RWPE1 (cell line): ENCODE data around the gene ABCC4.

Source experiments
- CTCF ChIA-PET: fragments of 350-600 bp; sonication (Branson Sonifier 250); formaldehyde crosslinking; extraction: SDS; loops from one replicate; lab custom pipeline; 2021; lab: Yijun Ruan, JAX
- POLR2A ChIA-PET: fragments of 400-600 bp; formaldehyde crosslinking; extraction: SDS; loops from one replicate; lab custom pipeline; 2020; ENCODE audit warnings: antibody characterized with exemption; ENCODE audit not compliant: low non-redundant PET; lab: Yijun Ruan, JAX
- DNase-seq: peaks from one replicate; pipeline ENCODE4 v3.0.0; 2012; ENCODE audit warnings: low spot score
- H3K27ac ChIP-seq: fragments of 450-650 bp; 2 replicates; pipeline ENCODE4 v1.5.1; 2017
- CTCF ChIP-seq: fragments of 450-650 bp; conservative IDR thresholded peaks from 2 replicates; pipeline ENCODE4 v1.5.1; 2017; ENCODE audit warnings: low read depth, mild to moderate bottlenecking

The ABCC4 gene

GRCh38 chr13:95253033-95253432, 48.2 kb downstream of the ABCC4 start:
- no peak overlapping the region for H3K27ac ChIP-seq
- ChIA-PET POLR2A (no interaction called here), CTCF (no interaction called here)
- no peak for TF ChIP-seq CTCF
- DNase-seq, result no peak

- ChIA-PET POLR2A (no interaction called here), CTCF (no interaction called here)
- DNase-seq, result no peak
- H3K27ac ChIP-seq, result no peak overlapping the region
- no peak for TF ChIP-seq CTCF
Observed at GRCh38 chr13:95251641-95252040, 49.6 kb downstream of the ABCC4 start.

- TF ChIP-seq CTCF, result no peak
- POLR2A ChIA-PET, result no interaction called here
- CTCF ChIA-PET, result no interaction called here
Observed at GRCh38 chr13:95250961-95251360, 50.3 kb downstream of the ABCC4 start.

GRCh38 chr13:95248953-95249352, 52.3 kb downstream of the ABCC4 start:
- ChIA-PET POLR2A (no interaction called here), CTCF (no interaction called here)
- TF ChIP-seq CTCF, result no peak
- H3K27ac ChIP-seq, result no peak overlapping the region
- DNase-seq, result no peak

More at GRCh38 chr13:95250961-95251360, 50.3 kb downstream of the ABCC4 start:
- no peak for DNase-seq
- no peak overlapping the region for H3K27ac ChIP-seq

GRCh38 chr13:95247852-95248251, 53.4 kb downstream of the ABCC4 start:
- no peak overlapping the region for H3K27ac ChIP-seq
- ChIA-PET CTCF (interaction anchor here (0.6 to 0.7 kb wide), 2 partner anchors 371 to 805 kb away, joined by 3 to 5 read pairs; no protein-coding TSS in a partner anchor), POLR2A (no interaction called here)
- TF ChIP-seq CTCF, result no peak
- DNase-seq, result no peak

- TF ChIP-seq CTCF, result no peak
- CTCF ChIA-PET, result interaction anchor here (0.5 to 0.7 kb wide), 3 partner anchors 23 to 1322 kb away, joined by 3 read pairs; no protein-coding TSS in a partner anchor
- DNase-seq, result no peak
- POLR2A ChIA-PET, result no interaction called here
- H3K27ac ChIP-seq, result no peak overlapping the region
Observed at GRCh38 chr13:95247171-95247570, 54.1 kb downstream of the ABCC4 start.
